HCT116 (cell line): ENCODE measurements around the gene DPYSL5. TPM values are rescaled to one million over a fixed set of nuclear protein-coding genes. Genes with fewer than 3 reads are reported as not detected.

Experiments
- ATAC-seq: fragments of 200-7000 bp; cut with Tn5 transposase; 2 replicates; pipeline ENCODE4 v1.9.1; 2020; ENCODE audit warnings: mild to moderate bottlenecking, moderate library complexity
- BruUV-seq: library from RNA; stranded (reverse); fragments of 400-500 nt; replicated peaks from 2 replicates; lab custom pipeline; 2021; lab: Mats Ljungman, UMichigan
- CTCF ChIA-PET: fragments of 300-600 bp; sonication (Branson Sonifier 250); formaldehyde crosslinking; loops from one replicate; lab custom pipeline; 2021; ENCODE audit warnings: antibody characterized with exemption; lab: Charles Lee
- POLR2A ChIA-PET: fragments of 300-600, 350-600 bp; sonication (Branson Sonifier 250); formaldehyde crosslinking; loops from one replicate; lab custom pipeline; 2021; ENCODE audit warnings: antibody characterized with exemption; lab: Charles Lee
- RAD21 ChIA-PET, 2 experiments: fragments of 300-600 bp; sonication (Branson Sonifier 250); formaldehyde crosslinking; loops; one replicate each; lab custom pipeline; 2023; ENCODE audit warnings: low total read pairs in 2 of 2; ENCODE audit not compliant: uncharacterized antibody in 2 of 2, unreplicated experiment in 2 of 2, low non-redundant PET in 1 of 2; lab: Charles Lee
- DNase-seq: peaks from one replicate; pipeline ENCODE4 v3.0.0-alpha.2; 2010; ENCODE audit warnings: low read depth, low spot score
- H2AFZ ChIP-seq: fragments of 200-600 bp; shearing (Covaris generic), sonication (generic); 2 replicates; pipeline ENCODE4 v1.6.1; 2017; ENCODE audit warnings: low read depth, mixed run types, mixed read lengths, antibody characterized with exemption, low read length; ENCODE audit not compliant: poor library complexity, severe bottlenecking
- H3K27ac ChIP-seq: 2 replicates; pipeline ENCODE4 v1.5.1; 2012; ENCODE audit warnings: low read depth, low read length
- H3K27me3 ChIP-seq: fragments of 200-600 bp; sonication (generic); 2 replicates; pipeline ENCODE4 v1.6.1; 2016; ENCODE audit warnings: mixed run types, low read length, mixed read lengths; ENCODE audit not compliant: insufficient read depth
- H3K36me3 ChIP-seq, 2 experiments: fragments of 200-500 bp in 1 of 2; fragments of 200-600 bp in 1 of 2; sonication (Bioruptor generic) in 1 of 2; sonication (generic) in 1 of 2; 2 replicates each; pipeline versions ENCODE4 v1.5.1 to v1.6.1; 2014 to 2016; ENCODE audit warnings: low read length in 2 of 2, inconsistent platforms in 1 of 2, mixed read lengths in 1 of 2, mixed run types in 1 of 2; ENCODE audit not compliant: insufficient read depth in 2 of 2, control insufficient read depth in 1 of 2
- H3K4me1 ChIP-seq, 2 experiments: fragments of 200-600 bp in 1 of 2; sonication (generic) in 1 of 2; 2 replicates each; pipeline versions ENCODE4 v1.5.1 to v1.6.1; 2012 to 2017; ENCODE audit warnings: low read length in 2 of 2, inconsistent platforms in 1 of 2, mild to moderate bottlenecking in 1 of 2, mixed read lengths in 1 of 2, mixed run types in 1 of 2, moderate library complexity in 1 of 2; ENCODE audit not compliant: insufficient read depth in 2 of 2, control insufficient read depth in 1 of 2
- H3K4me2 ChIP-seq: fragments of 200-600 bp; sonication (generic); 2 replicates; pipeline ENCODE4 v1.6.1; 2017; ENCODE audit warnings: mixed run types, low read length, mixed read lengths
- H3K4me3 ChIP-seq, 2 experiments: fragments of 200-600 bp in 1 of 2; sonication (generic) in 1 of 2; replicated peaks in 1 of 2; 2 replicates each; pipeline ENCODE4 v1.5.1; 2011 to 2016; ENCODE audit warnings: low read length in 2 of 2, control low read depth in 1 of 2, low read depth in 1 of 2, mild to moderate bottlenecking in 1 of 2, mixed read lengths in 1 of 2, mixed run types in 1 of 2
- H3K79me2 ChIP-seq: fragments of 200-600 bp; sonication (generic); 2 replicates; pipeline ENCODE4 v1.6.1; 2017; ENCODE audit warnings: mild to moderate bottlenecking, mixed run types, low read length, moderate library complexity, mixed read lengths; ENCODE audit not compliant: insufficient read depth
- H3K9ac ChIP-seq: fragments of 200-600 bp; sonication (generic); 2 replicates; pipeline ENCODE4 v1.6.1; 2016; ENCODE audit warnings: low read length, mixed read lengths
- H3K9me2 ChIP-seq: fragments of 200-600 bp; sonication (generic), shearing (Covaris generic); 2 replicates; pipeline ENCODE4 v1.6.1; 2017; ENCODE audit warnings: mixed run types, mild to moderate bottlenecking, moderate library complexity; ENCODE audit not compliant: insufficient read depth
- H3K9me3 ChIP-seq, 2 experiments: fragments of 200-500 bp in 1 of 2; fragments of 200-600 bp in 1 of 2; sonication (Bioruptor generic) in 1 of 2; sonication (generic) in 1 of 2; 2 replicates each; pipeline ENCODE4 v1.6.1; 2014 to 2017; ENCODE audit warnings: low read length in 2 of 2, mixed read lengths in 2 of 2, inconsistent platforms in 1 of 2, low read depth in 1 of 2, mild to moderate bottlenecking in 1 of 2, mixed run types in 1 of 2, moderate library complexity in 1 of 2; ENCODE audit not compliant: control insufficient read depth in 1 of 2, insufficient read depth in 1 of 2
- H4K20me1 ChIP-seq: fragments of 200-600 bp; sonication (generic), shearing (Covaris generic); 2 replicates; pipeline ENCODE4 v1.6.1; 2017; ENCODE audit warnings: mixed run types, mild to moderate bottlenecking, moderate library complexity; ENCODE audit not compliant: insufficient read depth
- CEBPB ChIP-seq: IDR thresholded peaks from 2 replicates; pipeline ENCODE4 v1.6.1; 2012; ENCODE audit warnings: low read depth
- CTCF ChIP-seq, 3 experiments: fragments of 200-600 bp in 1 of 3; sonication (generic) in 1 of 3; IDR thresholded peaks in 2 of 3; conservative IDR thresholded peaks in 1 of 3; 2 replicates each; pipeline ENCODE4 v1.5.1; 2012 to 2017; ENCODE audit warnings: low read depth in 2 of 3, low read length in 2 of 3, antibody characterized with exemption in 1 of 3, borderline replicate concordance in 1 of 3, control low read depth in 1 of 3, mild to moderate bottlenecking in 1 of 3, mixed read lengths in 1 of 3, mixed run types in 1 of 3, moderate library complexity in 1 of 3; ENCODE audit not compliant: insufficient read depth in 1 of 3
- ELF1 ChIP-seq: IDR thresholded peaks from 2 replicates; pipeline ENCODE4 v1.6.1; 2012; ENCODE audit warnings: low read depth, borderline replicate concordance
- EZH2 ChIP-seq: fragments of 200-600 bp; sonication (generic); IDR thresholded peaks from 2 replicates; pipeline ENCODE4 v1.6.1; 2017; ENCODE audit warnings: antibody characterized with exemption, mixed run types
- EZH2phosphoT487 ChIP-seq: fragments of 200-600 bp; IDR thresholded peaks from 2 replicates; pipeline ENCODE4 v1.6.1; 2018; ENCODE audit warnings: antibody characterized with exemption, borderline replicate concordance
- JUND ChIP-seq: IDR thresholded peaks from 2 replicates; pipeline ENCODE4 v1.6.1; 2012
- POLR2A ChIP-seq: IDR thresholded peaks from 2 replicates; pipeline ENCODE4 v1.7.0; 2011; ENCODE audit warnings: borderline replicate concordance; ENCODE audit not compliant: insufficient read depth, insufficient read length; ENCODE audit errors: extremely low read depth
- POLR2AphosphoS5 ChIP-seq: IDR thresholded peaks from 2 replicates; pipeline ENCODE4 v1.6.1; 2011; ENCODE audit warnings: mild to moderate bottlenecking, low read depth, low read length, moderate library complexity
- RAD21 ChIP-seq: IDR thresholded peaks from 2 replicates; pipeline ENCODE4 v1.6.1; 2012; ENCODE audit warnings: low read depth, mild to moderate bottlenecking
- SIN3A ChIP-seq: IDR thresholded peaks from 2 replicates; pipeline ENCODE4 v1.6.1; 2012; ENCODE audit warnings: low read depth
- SP1 ChIP-seq: IDR thresholded peaks from 2 replicates; pipeline ENCODE4 v1.6.1; 2012; ENCODE audit warnings: low read depth
- SRF ChIP-seq: IDR thresholded peaks from 2 replicates; pipeline ENCODE4 v1.6.1; 2012; ENCODE audit warnings: low read depth
- TCF7L2 ChIP-seq: IDR thresholded peaks from 2 replicates; pipeline ENCODE4 v1.7.0; 2011; ENCODE audit warnings: borderline replicate concordance, inconsistent platforms; ENCODE audit not compliant: insufficient read depth, insufficient read length; ENCODE audit errors: extremely low read depth
- ZNF274 ChIP-seq: fragments of 200-500 bp; sonication (Bioruptor generic); IDR thresholded peaks from 2 replicates; pipeline ENCODE4 v1.6.1; 2014; ENCODE audit warnings: mild to moderate bottlenecking, low read depth, low read length, inconsistent platforms
- intact Hi-C: fragments of 100-400 bp; cut with micrococcal nuclease; formaldehyde crosslinking; loops from 2 replicates; pipeline ENCODE4 v1.10.0; 2022
- total RNA-seq: library from RNA; stranded (reverse); gene quantifications from one replicate; pipeline ENCODE4 v1.2.1, GENCODE V29; 2021; ENCODE audit not compliant: unreplicated experiment
- TF ChIP-seq, protein P1 (sequence below): IDR thresholded peaks from 2 replicates; pipeline ENCODE4 v1.6.1; 2012

DPYSL5 gene
- total RNA-seq, 1 experiment from 2014 or later, result 8.4 TPM

DNA sequence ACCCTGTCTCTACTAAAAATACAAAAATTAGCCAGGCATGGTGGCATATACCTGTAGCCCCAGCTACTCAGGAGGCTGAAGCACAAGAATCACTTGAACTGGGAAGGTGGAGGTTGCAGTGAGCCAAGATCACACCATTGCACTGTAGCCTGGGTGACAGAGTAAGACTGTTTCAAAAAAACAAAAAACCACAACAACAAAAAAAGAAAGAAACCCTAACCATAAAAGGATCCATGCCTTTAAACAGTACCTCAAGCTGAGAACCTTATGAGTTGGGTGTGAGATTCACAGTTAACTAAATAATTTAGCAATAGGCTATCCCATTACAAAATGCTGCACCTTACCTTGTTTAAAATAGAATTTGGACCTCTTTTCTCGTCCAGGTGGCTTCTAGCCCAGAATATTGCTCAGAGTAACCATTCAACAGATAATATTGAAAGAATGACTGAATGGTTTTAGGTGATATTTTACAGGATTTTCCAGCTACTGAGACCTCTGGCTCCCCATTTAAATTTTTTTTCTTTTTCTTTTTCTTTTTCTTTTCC lies 6.4 kb downstream of the DPYSL5 start:
- Histone ChIP-seq H3K27me3 (no peaks in the 10 kb centered on the region), H2AFZ (no peak overlapping the region)

More for the DNA sequence above, 6.4 kb downstream of the DPYSL5 start:
- TF ChIP-seq SIN3A (no peak), TCF7L2 (no peak), JUND (no peak), RAD21 (no peak), CTCF (IDR thresholded peaks at IDR 0.05 in 2 of 3, conservative IDR thresholded peaks at IDR 0.05 in 1 of 3; ENCODE audit: borderline replicate concordance in 1 of 3, insufficient read depth in 1 of 3, low read depth in 2 of 3, low read length in 2 of 3) (no peak), CEBPB (no peak), ZNF274 (no peak), EZH2phosphoT487 (no peak), EZH2 (no peak), POLR2A (no peak), SRF (no peak), SP1 (no peak), ELF1 (no peak), POLR2AphosphoS5 (no peak)
- TF ChIP-seq, protein P1, sequence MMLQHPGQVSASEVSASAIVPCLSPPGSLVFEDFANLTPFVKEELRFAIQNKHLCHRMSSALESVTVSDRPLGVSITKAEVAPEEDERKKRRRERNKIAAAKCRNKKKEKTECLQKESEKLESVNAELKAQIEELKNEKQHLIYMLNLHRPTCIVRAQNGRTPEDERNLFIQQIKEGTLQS, result no peak
- POLR2A ChIA-PET, result no interaction called here
- Histone ChIP-seq H3K9me2 (no peaks in the 10 kb centered on the region), H3K27ac (no peak overlapping the region), H3K36me3 (no peaks in the 10 kb centered on the region), H3K9ac (no peak overlapping the region), H3K4me2 (no peak overlapping the region), H3K4me1 (no peaks in the 10 kb centered on the region), H3K9me3 (no peaks in the 10 kb centered on the region), H3K4me3 (no peak overlapping the region), H3K79me2 (no peaks in the 10 kb centered on the region), H4K20me1 (no peaks in the 10 kb centered on the region; the same call in 1 of the 2 replicates)
- BruUV-seq, result no TSS peak
- ATAC-seq (no peak), DNase-seq (no peak)
- RAD21 ChIA-PET, result no interaction called here
- CTCF ChIA-PET, result interaction anchor here (1.7 kb wide), 1 partner anchor 68 kb away, joined by 5 read pairs; no protein-coding TSS in a partner anchor
- intact Hi-C loops, result no loop called here
